Measurements from ENCODE around the gene KRT222.

The KRT222 gene

GRCh38 chr17:40699371-40699770, 34.4 kb upstream of the KRT222 start:
- no peak for TF ChIP-seq CTCF (IDR thresholded peaks at IDR 0.05)

- TF ChIP-seq CTCF (IDR thresholded peaks at IDR 0.05) = no peak
Measured at GRCh38 chr17:40697297-40697696, 32.3 kb upstream of the KRT222 start.

GRCh38 chr17:40696651-40697072, 31.7 kb upstream of the KRT222 start:
- TF ChIP-seq CTCF (IDR thresholded peaks at IDR 0.05) = no peak

GRCh38 chr17:40695874-40696472, 31.0 kb upstream of the KRT222 start:
- no peak for TF ChIP-seq CTCF (IDR thresholded peaks at IDR 0.05)

- TF ChIP-seq CTCF (IDR thresholded peaks at IDR 0.05) = no peak
Measured at GRCh38 chr17:40694584-40694983, 29.6 kb upstream of the KRT222 start.

DNA sequence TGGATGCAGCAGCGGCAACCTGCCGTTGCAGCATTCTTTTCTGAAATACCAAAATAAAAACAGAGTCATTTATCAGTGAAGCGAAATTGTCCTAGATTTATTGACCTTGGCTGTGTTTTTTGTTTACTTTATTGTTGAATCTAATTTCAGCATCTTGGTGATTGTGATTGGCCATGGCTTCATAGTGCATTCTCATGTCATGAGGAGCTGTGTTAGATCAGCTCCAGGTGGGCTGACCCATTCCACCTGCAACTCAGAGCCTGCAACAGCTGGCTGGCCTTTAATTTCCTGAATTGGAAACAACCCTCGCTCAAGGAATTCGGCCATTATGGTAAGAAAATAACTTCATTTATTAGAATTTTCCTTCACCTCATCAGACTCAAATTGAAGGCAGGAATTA, 22.1 kb upstream of the KRT222 start:
- TF ChIP-seq CTCF (IDR thresholded peaks at IDR 0.05) = no peak

DNA sequence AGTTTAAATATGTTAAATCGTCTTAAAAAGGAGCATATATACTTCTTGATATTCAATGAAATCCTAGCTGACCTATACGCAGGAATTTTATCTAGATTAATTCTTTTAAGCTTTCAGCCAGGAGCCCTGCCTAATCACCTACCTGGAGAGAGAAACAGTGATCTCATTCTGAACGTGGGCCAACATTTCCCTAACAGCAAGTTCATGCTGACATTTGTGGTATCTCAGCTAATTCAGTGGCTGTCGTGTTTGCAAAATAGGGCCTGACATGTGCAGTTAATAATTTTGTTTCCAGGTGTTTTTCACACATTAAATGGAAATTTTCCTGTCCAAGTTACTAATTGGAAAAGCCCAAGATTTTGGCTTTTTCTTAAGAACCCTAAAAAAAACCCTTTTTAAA, 21.2 kb upstream of the KRT222 start:
- TF ChIP-seq CTCF (IDR thresholded peaks at IDR 0.05) = no peak

DNA sequence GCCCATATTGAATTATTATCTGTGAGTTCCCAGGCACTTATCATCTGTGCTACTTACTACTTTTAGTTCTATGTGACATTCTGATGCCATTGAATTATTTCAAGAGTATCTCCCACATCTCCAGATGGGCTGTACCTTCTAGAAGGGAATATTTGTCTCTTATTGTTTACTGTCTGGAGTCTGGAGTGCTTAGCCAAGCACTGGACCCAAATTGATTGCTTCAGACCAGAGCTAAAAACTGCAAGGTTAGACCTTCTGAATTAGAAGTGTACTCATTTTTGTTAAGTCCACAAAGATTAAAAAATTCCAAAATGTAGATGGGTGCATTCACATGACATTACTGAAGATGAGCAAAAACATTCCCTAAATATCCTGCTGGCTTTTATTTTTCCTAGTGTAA, 16.0 kb upstream of the KRT222 start:
- TF ChIP-seq CTCF (IDR thresholded peaks at IDR 0.05) = no peak

Measured in LNCAP (cell line).